ENCODE data around the gene UBXN1. TPM values are rescaled to one million over a fixed set of nuclear protein-coding genes. Genes with fewer than 3 reads are reported as not detected.

The UBXN1 gene
- total RNA-seq, 1 experiment from 2014 or later = 153 TPM

DNA sequence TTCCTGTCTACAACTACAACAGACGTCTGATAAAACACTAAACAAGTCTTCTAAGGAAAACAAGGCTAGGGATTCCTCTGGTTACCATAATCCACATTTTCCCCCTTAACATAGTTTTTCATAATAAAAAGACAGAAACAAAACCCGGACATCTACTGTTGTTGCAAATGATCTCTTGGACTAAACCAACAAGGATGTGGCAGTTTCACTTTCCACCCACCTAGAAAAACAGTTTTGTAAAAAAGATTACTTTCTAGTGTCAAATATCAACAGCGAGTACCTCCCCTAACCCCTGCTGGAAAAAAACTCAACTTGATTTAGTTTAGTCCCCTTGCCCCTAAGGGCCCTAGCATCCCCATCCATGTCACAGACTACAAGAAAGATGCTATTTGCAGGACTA is 34.0 kb upstream of the UBXN1 start:
- BruUV-seq (replicated peaks) = TSS peak; percentile 36
- TF ChIP-seq, protein P1, sequence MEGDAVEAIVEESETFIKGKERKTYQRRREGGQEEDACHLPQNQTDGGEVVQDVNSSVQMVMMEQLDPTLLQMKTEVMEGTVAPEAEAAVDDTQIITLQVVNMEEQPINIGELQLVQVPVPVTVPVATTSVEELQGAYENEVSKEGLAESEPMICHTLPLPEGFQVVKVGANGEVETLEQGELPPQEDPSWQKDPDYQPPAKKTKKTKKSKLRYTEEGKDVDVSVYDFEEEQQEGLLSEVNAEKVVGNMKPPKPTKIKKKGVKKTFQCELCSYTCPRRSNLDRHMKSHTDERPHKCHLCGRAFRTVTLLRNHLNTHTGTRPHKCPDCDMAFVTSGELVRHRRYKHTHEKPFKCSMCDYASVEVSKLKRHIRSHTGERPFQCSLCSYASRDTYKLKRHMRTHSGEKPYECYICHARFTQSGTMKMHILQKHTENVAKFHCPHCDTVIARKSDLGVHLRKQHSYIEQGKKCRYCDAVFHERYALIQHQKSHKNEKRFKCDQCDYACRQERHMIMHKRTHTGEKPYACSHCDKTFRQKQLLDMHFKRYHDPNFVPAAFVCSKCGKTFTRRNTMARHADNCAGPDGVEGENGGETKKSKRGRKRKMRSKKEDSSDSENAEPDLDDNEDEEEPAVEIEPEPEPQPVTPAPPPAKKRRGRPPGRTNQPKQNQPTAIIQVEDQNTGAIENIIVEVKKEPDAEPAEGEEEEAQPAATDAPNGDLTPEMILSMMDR (IDR thresholded peaks at IDR 0.05; ENCODE audit: unreplicated experiment) = no peak
- Mint-ChIP-seq H3K4me1 (ENCODE audit: insufficient read depth, unreplicated experiment) (peaks cover 17% of the 10 kb centered on the region), H3K4me3 (ENCODE audit: unreplicated experiment) (no peak overlapping the region), H3K36me3 (ENCODE audit: insufficient read depth, unreplicated experiment) (peaks cover 67% of the 10 kb centered on the region), H3K27ac (ENCODE audit: low read depth, unreplicated experiment) (no peak overlapping the region), H3K27me3 (ENCODE audit: insufficient read depth, unreplicated experiment) (no peaks in the 10 kb centered on the region), H3K9me3 (ENCODE audit: unreplicated experiment) (no peaks in the 10 kb centered on the region)
- POLR2A ChIA-PET = interaction anchor here (15.7 kb wide), 1 partner anchor 13 kb away, joined by 197 read pairs; the partner anchor contains the start of genes HNRNPUL2 and TTC9C
- DNase-seq (ENCODE audit: unreplicated experiment) = no peak
- CTCF ChIA-PET = interaction anchor here (0.8 kb wide), 1 partner anchor 181 kb away, joined by 4 read pairs; no protein-coding TSS in a partner anchor
- intact Hi-C loops (cut with micrococcal nuclease) = no loop called here

DNA sequence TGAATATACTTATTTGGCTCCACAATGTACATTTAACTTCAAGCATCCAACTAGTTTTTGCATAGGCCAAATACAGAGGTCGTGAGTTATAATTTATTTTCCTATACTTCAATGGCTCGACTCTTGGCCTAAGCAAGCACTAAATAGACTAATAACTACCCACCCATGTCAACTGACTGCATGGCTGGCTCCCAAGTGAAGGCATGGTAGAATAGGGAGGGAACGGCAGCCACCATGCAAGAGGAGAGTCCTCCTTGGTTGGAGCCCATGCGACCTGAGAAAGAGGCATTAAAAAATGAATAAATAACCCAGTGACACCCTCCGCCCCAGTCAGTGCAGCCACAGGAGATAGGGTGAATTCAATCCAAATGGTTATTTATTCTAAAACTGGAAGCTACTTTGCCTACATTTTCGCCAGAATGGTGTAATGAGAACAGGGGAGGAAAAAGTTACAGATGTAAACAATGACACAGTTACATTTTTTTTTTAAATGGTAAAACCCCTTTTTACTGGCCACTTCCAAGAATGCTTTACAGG is 33.5 kb upstream of the UBXN1 start:
- CTCF ChIA-PET = interaction anchor here (0.7 kb wide), 1 partner anchor 39 kb away, joined by 4 read pairs; no protein-coding TSS in a partner anchor
- Mint-ChIP-seq H3K4me3 (ENCODE audit: unreplicated experiment) (no peak overlapping the region), H3K4me1 (ENCODE audit: insufficient read depth, unreplicated experiment) (peaks cover 16% of the 10 kb centered on the region), H3K27ac (ENCODE audit: low read depth, unreplicated experiment) (no peak overlapping the region), H3K9me3 (ENCODE audit: unreplicated experiment) (no peaks in the 10 kb centered on the region), H3K27me3 (ENCODE audit: insufficient read depth, unreplicated experiment) (no peaks in the 10 kb centered on the region), H3K36me3 (ENCODE audit: insufficient read depth, unreplicated experiment) (peaks cover 62% of the 10 kb centered on the region)
- no peak for DNase-seq (ENCODE audit: unreplicated experiment)
- POLR2A ChIA-PET = interaction anchor here (15.7 kb wide), 1 partner anchor 14 kb away, joined by 197 read pairs; the partner anchor contains the start of genes HNRNPUL2 and TTC9C
- no TSS peak for BruUV-seq (replicated peaks)
- TF ChIP-seq, protein P1 (IDR thresholded peaks at IDR 0.05; ENCODE audit: unreplicated experiment) = no peak
- intact Hi-C loops (cut with micrococcal nuclease) = no loop called here

DNA sequence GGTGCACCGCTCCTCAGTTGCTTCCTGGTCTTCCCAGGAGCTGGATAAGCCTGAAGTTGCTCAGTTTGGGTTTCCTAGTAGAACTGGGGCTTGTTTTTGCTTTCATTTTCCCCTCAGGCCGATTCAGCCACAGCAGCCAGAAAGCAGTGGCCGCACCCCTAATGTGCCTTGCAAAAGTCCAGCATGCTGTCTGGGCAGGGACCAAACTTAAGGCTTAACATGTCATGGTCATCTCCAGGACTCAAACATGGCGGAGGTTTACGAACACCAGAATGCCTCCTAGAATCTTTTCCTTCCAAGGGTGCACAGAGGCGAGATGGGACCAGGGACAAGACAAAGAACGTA is 31.1 kb upstream of the UBXN1 start:
- H3K4me3 Mint-ChIP-seq (ENCODE audit: unreplicated experiment) = peak overlapping the region; percentile 91
- peaks cover 49% of the 10 kb centered on the region for H3K36me3 Mint-ChIP-seq (ENCODE audit: insufficient read depth, unreplicated experiment)
- POLR2A ChIA-PET = interaction anchor here (1.4 to 15.7 kb wide), 9 partner anchors 10 to 145 kb away, joined by 4 to 197 read pairs (median 9); partner anchors contain the start of genes C11orf98, CSKMT, EEF1G and HNRNPUL2
- no peak for DNase-seq (ENCODE audit: unreplicated experiment)
- no TSS peak for BruUV-seq (replicated peaks)
- peak overlapping the region; percentile 98 for H3K27ac Mint-ChIP-seq (ENCODE audit: low read depth, unreplicated experiment)
- peaks cover 24% of the 10 kb centered on the region for H3K4me1 Mint-ChIP-seq (ENCODE audit: insufficient read depth, unreplicated experiment)
- H3K9me3 Mint-ChIP-seq (ENCODE audit: unreplicated experiment) = no peaks in the 10 kb centered on the region
- CTCF ChIA-PET = interaction anchor here (0.9 to 7.0 kb wide), 5 partner anchors 14 to 96 kb away, joined by 3 to 33 read pairs (median 4); no protein-coding TSS in a partner anchor
- H3K27me3 Mint-ChIP-seq (ENCODE audit: insufficient read depth, unreplicated experiment) = no peaks in the 10 kb centered on the region
- TF ChIP-seq, protein P1 (IDR thresholded peaks at IDR 0.05; ENCODE audit: unreplicated experiment) = no peak
- intact Hi-C loops (cut with micrococcal nuclease) = no loop called here

DNA sequence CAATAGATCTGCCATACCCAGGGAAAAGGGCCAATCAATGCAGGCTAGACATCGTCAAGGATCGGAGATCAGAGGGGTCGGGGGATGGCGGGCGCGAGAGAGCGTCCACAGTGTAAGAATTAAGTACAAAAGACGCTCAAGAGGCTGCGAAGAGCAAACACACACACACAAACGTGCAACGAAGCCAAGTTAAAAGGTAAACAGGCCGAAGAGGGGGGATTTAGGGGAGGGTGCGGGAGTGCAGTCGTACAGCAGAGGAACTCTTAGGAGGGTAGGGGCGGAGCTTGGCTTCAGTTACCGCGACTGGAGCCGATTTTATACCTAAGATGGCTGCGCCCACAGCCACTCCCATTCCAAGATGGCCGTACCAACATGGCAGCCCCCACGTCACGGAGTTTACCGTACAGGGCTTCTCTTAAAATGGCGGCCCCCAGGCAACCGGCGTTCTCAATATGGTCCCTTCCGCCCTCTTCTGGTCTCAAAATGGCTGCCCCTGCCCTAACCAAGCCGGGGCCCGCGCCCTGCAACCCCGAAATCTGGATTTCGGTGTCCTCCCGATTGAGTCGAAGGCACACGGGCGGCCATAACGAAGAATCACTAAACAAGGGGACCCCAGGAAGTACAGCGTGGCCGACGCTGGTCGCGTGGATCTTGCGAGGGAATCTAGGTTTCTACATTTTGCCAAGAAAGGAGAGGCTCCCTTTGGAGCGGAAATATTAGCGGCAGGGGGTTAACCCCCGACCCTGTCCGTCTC is 30.6 kb upstream of the UBXN1 start:
- DNase-seq (ENCODE audit: unreplicated experiment) = peak; percentile 85

More for the DNA sequence above, 30.6 kb upstream of the UBXN1 start:
- Mint-ChIP-seq H3K27me3 (ENCODE audit: insufficient read depth, unreplicated experiment) (no peaks in the 10 kb centered on the region), H3K9me3 (ENCODE audit: unreplicated experiment) (no peaks in the 10 kb centered on the region), H3K27ac (ENCODE audit: low read depth, unreplicated experiment) (peak overlapping the region; percentile 98), H3K4me3 (ENCODE audit: unreplicated experiment) (peak overlapping the region; percentile 91), H3K36me3 (ENCODE audit: insufficient read depth, unreplicated experiment) (peaks cover 49% of the 10 kb centered on the region), H3K4me1 (ENCODE audit: insufficient read depth, unreplicated experiment) (peaks cover 25% of the 10 kb centered on the region)
- ChIA-PET POLR2A (interaction anchor here (0.7 to 15.7 kb wide), 14 partner anchors 9 to 146 kb away, joined by 3 to 197 read pairs (median 7); partner anchors contain the start of genes C11orf98, CSKMT, EEF1G and HNRNPUL2), CTCF (interaction anchor here (0.9 to 7.0 kb wide), 3 partner anchors 15 to 97 kb away, joined by 3 to 33 read pairs (median 4); no protein-coding TSS in a partner anchor)
- TF ChIP-seq, protein P1 (IDR thresholded peaks at IDR 0.05; ENCODE audit: unreplicated experiment) = no peak
- no TSS peak for BruUV-seq (replicated peaks)
- intact Hi-C loops (cut with micrococcal nuclease) = no loop called here
